Skeletal muscle satellite cell (primary cell): ENCODE data around the gene TTLL13.
A peak's percentile ranks its signal among the peaks of the same experiment; 100 is the strongest.
"Not testable (repeated sequence)": the region's sequence is repeated elsewhere in the genome, so short reads cannot be mapped to it uniquely, and the experiment has no call there.

Experiments used
- H3K27me3 ChIP-seq: 2 replicates; pipeline ENCODE4 v1.7.0; 2013; ENCODE audit warnings: low read length; ENCODE audit not compliant: control insufficient read depth, insufficient read depth
- H3K36me3 ChIP-seq: 2 replicates; pipeline ENCODE4 v1.7.0; 2013; ENCODE audit warnings: mild to moderate bottlenecking, control low read depth, low read length; ENCODE audit not compliant: insufficient read depth
- H3K4me1 ChIP-seq: 2 replicates; pipeline ENCODE4 v1.7.0; 2013; ENCODE audit warnings: low read length; ENCODE audit not compliant: control insufficient read depth, insufficient read depth
- H3K4me2 ChIP-seq: 2 replicates; pipeline ENCODE4 v1.7.0; 2013; ENCODE audit warnings: mild to moderate bottlenecking, low read length
- H3K4me3 ChIP-seq: 2 replicates; pipeline ENCODE4 v1.7.0; 2013; ENCODE audit warnings: low read length
- H3K9ac ChIP-seq: 2 replicates; pipeline ENCODE4 v1.7.0; 2013; ENCODE audit warnings: mild to moderate bottlenecking, low read depth, low read length, moderate library complexity
- H3K9me3 ChIP-seq: replicated peaks from 2 replicates; pipeline ENCODE4 v1.7.0; 2013; ENCODE audit warnings: mild to moderate bottlenecking, control low read depth, low read length

Gene TTLL13

GRCh38 chr15:90295270-90295648 is 45.9 kb downstream of the TTLL13 start:
- Histone ChIP-seq H3K4me1 (no peaks in the 10 kb centered on the region), H3K4me2 (no peak overlapping the region), H3K36me3 (no peaks in the 10 kb centered on the region), H3K4me3 (no peak overlapping the region), H3K9ac (no peak overlapping the region), H3K9me3 (no peaks in the 10 kb centered on the region), H3K27me3 (peaks cover 11% of the 10 kb centered on the region)

DNA sequence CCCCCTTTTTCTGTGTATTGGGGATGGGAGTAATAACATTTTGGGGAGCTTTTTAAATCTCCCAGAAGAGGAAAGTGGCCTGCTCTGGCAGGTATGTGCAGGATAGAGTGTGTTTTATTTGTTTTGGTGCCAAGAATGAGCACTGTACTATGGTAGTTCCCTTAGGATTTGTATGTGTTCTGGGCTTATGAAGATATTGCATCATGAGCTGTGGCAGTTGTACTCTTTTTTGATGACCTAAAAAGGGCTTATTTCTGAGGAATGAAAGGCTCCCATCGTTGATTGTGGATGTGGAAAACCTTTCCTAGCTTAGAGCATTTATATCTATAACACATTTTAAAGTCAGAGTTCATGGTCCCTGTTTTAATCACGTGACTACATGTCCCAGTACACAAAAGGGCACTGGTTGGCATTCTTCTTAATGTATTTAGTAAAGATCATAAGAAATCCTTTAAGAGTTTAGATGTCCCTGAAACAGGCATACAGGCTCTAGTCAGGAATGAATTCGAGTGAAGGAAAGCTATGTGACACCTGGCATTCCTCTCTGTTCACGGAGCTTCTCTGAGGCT is 47.0 kb downstream of the TTLL13 start:
- not testable (repeated sequence) for H3K4me2 ChIP-seq, H3K9ac ChIP-seq, H3K9me3 ChIP-seq, H3K36me3 ChIP-seq, H3K4me1 ChIP-seq, H3K4me3 ChIP-seq
- peaks cover 11% of the 10 kb centered on the region for H3K27me3 ChIP-seq

DNA sequence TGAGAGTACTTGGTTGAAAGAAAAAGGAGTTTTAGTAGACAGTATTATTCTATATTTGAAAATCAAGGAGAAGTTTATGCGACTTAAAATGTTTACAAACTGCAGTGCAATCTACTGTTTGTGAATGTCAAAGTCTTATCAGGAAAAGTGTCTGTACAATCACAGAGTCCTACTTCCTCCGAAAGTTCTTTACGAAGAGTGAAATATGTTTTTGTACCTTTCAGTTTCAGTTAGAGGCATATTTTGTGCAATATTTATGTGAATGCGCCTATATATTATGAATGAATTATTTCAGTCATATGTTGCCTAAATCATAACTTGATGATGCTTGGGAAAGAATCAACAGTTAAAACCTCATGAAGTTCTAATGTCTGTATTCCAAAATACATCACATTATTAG is 47.7 kb downstream of the TTLL13 start:
- no peak overlapping the region for H3K4me3 ChIP-seq
- H3K27me3 ChIP-seq, result peaks cover 11% of the 10 kb centered on the region
- no peaks in the 10 kb centered on the region for H3K9me3 ChIP-seq
- H3K4me2 ChIP-seq, result no peak overlapping the region
- H3K9ac ChIP-seq, result no peak overlapping the region
- H3K36me3 ChIP-seq, result no peaks in the 10 kb centered on the region
- H3K4me1 ChIP-seq, result no peaks in the 10 kb centered on the region

GRCh38 chr15:90300541-90300940 is 51.2 kb downstream of the TTLL13 start:
- no peaks in the 10 kb centered on the region for H3K36me3 ChIP-seq
- H3K4me3 ChIP-seq, result no peak overlapping the region
- no peak overlapping the region for H3K9ac ChIP-seq
- no peak overlapping the region for H3K4me2 ChIP-seq
- H3K9me3 ChIP-seq, result no peaks in the 10 kb centered on the region
- H3K27me3 ChIP-seq, result peaks cover 2% of the 10 kb centered on the region
- H3K4me1 ChIP-seq, result no peaks in the 10 kb centered on the region

- H3K36me3 ChIP-seq, result no peaks in the 10 kb centered on the region
- H3K4me3 ChIP-seq, result no peak overlapping the region
- H3K9ac ChIP-seq, result no peak overlapping the region
- no peaks in the 10 kb centered on the region for H3K4me1 ChIP-seq
- peaks cover 2% of the 10 kb centered on the region for H3K27me3 ChIP-seq
- peak overlapping the region; percentile 54 for H3K4me2 ChIP-seq
- H3K9me3 ChIP-seq, result no peaks in the 10 kb centered on the region
These were observed 51.8 kb downstream of the TTLL13 start for GRCh38 chr15:90300988-90301706.

- Histone ChIP-seq H3K4me3 (no peak overlapping the region), H3K4me2 (no peak overlapping the region), H3K27me3 (peaks cover under 1% of the 10 kb centered on the region), H3K36me3 (no peaks in the 10 kb centered on the region), H3K9ac (no peak overlapping the region), H3K4me1 (no peaks in the 10 kb centered on the region), H3K9me3 (no peaks in the 10 kb centered on the region)
These were observed 52.4 kb downstream of the TTLL13 start for GRCh38 chr15:90301707-90302300.

DNA sequence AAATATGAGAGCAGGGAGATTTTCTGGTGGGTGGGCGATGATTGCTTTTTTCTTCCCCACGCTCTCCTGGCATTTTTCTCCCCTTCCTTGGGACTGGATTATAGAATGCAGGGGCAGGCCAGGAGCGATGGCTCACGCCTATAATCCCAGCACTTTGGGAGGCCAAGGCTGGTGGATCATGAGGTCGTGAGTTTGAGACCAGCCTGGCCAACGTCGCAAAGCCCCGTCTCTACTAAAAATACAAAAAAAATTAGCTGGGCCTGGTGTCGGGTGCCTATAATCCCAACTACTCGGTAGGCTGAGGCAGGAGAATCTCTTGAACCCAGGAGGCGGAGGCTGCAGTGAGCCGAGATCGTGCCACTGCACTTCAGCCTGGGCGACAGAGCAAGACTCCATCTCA is 56.0 kb downstream of the TTLL13 start:
- not testable (repeated sequence) for H3K27me3 ChIP-seq, H3K4me1 ChIP-seq, H3K9ac ChIP-seq, H3K36me3 ChIP-seq, H3K4me3 ChIP-seq, H3K9me3 ChIP-seq, H3K4me2 ChIP-seq

DNA sequence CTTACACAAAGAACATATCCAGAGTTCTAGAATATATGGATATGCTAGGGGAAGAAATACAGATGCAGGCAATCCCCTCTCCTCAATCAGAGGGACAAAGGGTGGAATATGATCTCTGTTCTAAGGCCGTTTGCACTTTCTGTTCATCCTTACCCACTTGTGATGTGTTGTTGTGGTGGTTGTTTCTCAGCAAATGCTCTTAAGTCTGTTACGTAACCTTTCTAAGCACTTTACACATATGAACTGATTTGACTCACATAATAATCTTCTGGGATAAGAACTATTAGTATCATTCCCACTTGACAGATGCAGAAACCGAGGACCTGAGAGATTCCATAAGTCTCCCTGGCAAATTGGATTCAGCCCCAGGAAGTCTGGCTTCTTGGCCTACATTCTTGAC is 56.6 kb downstream of the TTLL13 start:
- H3K9ac ChIP-seq, result no peak overlapping the region
- H3K4me1 ChIP-seq, result no peaks in the 10 kb centered on the region
- H3K36me3 ChIP-seq, result no peaks in the 10 kb centered on the region
- H3K4me2 ChIP-seq, result no peak overlapping the region
- H3K4me3 ChIP-seq, result no peak overlapping the region
- H3K9me3 ChIP-seq, result no peaks in the 10 kb centered on the region
- H3K27me3 ChIP-seq, result peaks cover under 1% of the 10 kb centered on the region

DNA sequence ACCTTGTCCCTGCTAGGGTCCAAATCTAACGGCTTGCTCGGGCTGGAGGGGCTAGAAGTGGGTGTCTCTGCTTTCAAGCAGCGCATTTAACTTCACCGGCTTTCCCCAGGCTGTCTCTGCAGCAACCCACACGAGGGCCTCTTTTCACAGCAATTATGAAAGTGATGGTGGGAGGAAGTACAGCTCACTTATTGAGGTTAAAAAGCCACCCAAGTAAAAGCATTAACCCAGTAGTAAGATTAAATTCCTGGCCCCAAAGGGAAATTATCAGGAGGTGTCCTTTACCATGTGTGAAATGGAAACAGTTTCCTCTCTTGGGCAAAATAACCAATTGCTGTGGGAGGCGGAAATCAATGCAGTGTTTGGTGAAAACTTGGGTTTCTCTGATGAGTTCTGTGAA is 57.2 kb downstream of the TTLL13 start:
- Histone ChIP-seq H3K36me3 (no peaks in the 10 kb centered on the region), H3K4me3 (no peak overlapping the region), H3K27me3 (peaks cover 5% of the 10 kb centered on the region), H3K9ac (no peak overlapping the region), H3K4me1 (no peaks in the 10 kb centered on the region), H3K9me3 (no peaks in the 10 kb centered on the region), H3K4me2 (no peak overlapping the region)

DNA sequence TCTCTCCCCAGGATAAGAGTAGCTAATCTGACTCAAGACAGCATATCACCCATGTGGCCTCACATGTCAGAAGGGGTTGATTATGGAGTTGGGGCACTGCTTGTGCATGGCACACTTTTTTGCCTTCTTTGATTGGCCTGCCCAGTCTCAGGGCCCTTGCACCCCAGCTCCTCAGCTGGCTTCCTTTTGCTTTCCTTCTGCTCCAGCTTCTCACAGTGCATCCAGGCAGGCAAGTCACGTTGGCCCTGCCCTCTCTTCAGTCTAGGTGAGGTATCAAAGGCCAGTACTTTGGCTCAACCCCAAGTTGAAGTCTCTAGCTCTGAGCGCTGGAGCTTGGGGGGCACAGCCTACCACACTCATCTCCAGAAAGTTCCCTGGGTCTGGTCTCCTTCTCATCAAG is 58.3 kb downstream of the TTLL13 start:
- Histone ChIP-seq H3K4me2 (no peak overlapping the region), H3K27me3 (peaks cover 5% of the 10 kb centered on the region), H3K4me1 (no peaks in the 10 kb centered on the region), H3K9me3 (no peaks in the 10 kb centered on the region), H3K9ac (no peak overlapping the region), H3K4me3 (no peak overlapping the region), H3K36me3 (no peaks in the 10 kb centered on the region)

- Histone ChIP-seq H3K36me3 (no peaks in the 10 kb centered on the region), H3K9ac (no peak overlapping the region), H3K4me1 (no peaks in the 10 kb centered on the region), H3K27me3 (peaks cover 5% of the 10 kb centered on the region), H3K4me3 (no peak overlapping the region), H3K4me2 (no peak overlapping the region), H3K9me3 (no peaks in the 10 kb centered on the region)
These were observed 59.7 kb downstream of the TTLL13 start for GRCh38 chr15:90309020-90309419.
